Peyer's patch (tissue), 4 donors: Measurements from ENCODE around the gene CMTM7.

Source experiments
- POLR2A ChIP-seq, 2 donors: fragments of 450-650 bp; IDR thresholded peaks; one replicate each; pipeline ENCODE4 v1.5.1; 2017; ENCODE audit warnings: antibody characterized with exemption in 2 of 2, mild to moderate bottlenecking in 2 of 2, moderate library complexity in 2 of 2
- TF ChIP-seq, protein P1 (sequence below), 6 experiments: fragments of 450-650 bp in 4 of 6; fragments of 200-600 bp in 2 of 6; sonication (generic) in 1 of 6; IDR thresholded peaks; one replicate each; pipeline ENCODE4 v1.5.1; 2017 to 2019; ENCODE audit warnings: antibody characterized with exemption in 6 of 6, mild to moderate bottlenecking in 3 of 6, moderate library complexity in 1 of 6

DNA sequence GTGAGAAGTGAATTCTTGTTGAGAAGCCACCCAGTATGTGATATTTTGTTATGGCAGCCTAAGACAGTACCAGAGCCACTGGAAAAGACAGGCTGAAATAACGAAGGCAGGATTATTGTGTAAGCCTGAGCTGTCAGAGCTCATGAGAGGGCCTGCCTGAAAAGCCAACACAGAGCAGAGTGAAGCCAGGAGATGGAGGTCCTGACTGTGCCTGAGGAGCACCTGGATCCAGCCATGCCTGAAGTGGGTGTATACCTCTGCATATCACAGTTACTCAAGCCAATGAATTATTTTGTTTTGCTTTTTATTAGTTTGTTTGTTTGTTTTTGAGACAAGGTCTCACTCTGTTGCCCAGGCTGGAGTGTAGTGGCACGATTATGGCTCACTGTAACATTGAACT is 4.1 kb upstream of the CMTM7 start:
- TF ChIP-seq, protein P1, sequence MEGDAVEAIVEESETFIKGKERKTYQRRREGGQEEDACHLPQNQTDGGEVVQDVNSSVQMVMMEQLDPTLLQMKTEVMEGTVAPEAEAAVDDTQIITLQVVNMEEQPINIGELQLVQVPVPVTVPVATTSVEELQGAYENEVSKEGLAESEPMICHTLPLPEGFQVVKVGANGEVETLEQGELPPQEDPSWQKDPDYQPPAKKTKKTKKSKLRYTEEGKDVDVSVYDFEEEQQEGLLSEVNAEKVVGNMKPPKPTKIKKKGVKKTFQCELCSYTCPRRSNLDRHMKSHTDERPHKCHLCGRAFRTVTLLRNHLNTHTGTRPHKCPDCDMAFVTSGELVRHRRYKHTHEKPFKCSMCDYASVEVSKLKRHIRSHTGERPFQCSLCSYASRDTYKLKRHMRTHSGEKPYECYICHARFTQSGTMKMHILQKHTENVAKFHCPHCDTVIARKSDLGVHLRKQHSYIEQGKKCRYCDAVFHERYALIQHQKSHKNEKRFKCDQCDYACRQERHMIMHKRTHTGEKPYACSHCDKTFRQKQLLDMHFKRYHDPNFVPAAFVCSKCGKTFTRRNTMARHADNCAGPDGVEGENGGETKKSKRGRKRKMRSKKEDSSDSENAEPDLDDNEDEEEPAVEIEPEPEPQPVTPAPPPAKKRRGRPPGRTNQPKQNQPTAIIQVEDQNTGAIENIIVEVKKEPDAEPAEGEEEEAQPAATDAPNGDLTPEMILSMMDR (IDR thresholded peaks at IDR 0.05), result no peak
- no peak for TF ChIP-seq POLR2A (IDR thresholded peaks at IDR 0.05)
